Calu3 (cell line): ENCODE results near the gene ARHGAP15. TPM values are rescaled to one million over a fixed set of nuclear protein-coding genes. Genes with fewer than 3 reads are reported as not detected.

Source experiments
- BruUV-seq: library from RNA; stranded (reverse); fragments of 400-500 nt; replicated peaks from 2 replicates; lab custom pipeline; 2021; lab: Mats Ljungman, UMichigan
- CTCF ChIA-PET: fragments of 300-600 bp; sonication (Branson Sonifier 250); formaldehyde crosslinking; loops from one replicate; lab custom pipeline; 2022; ENCODE audit warnings: antibody characterized with exemption; lab: Charles Lee
- DNase-seq: peaks from one replicate; pipeline ENCODE4 v3.0.0; 2022
- H3K27ac Mint-ChIP-seq: one replicate; pipeline ENCODE4 v1.8.0; 2022; ENCODE audit warnings: mixed read lengths; ENCODE audit not compliant: unreplicated experiment
- H3K27me3 Mint-ChIP-seq: one replicate; pipeline ENCODE4 v1.8.0; 2022; ENCODE audit warnings: mixed read lengths; ENCODE audit not compliant: unreplicated experiment
- H3K36me3 Mint-ChIP-seq: one replicate; pipeline ENCODE4 v1.8.0; 2022; ENCODE audit warnings: mild to moderate bottlenecking, moderate library complexity, mixed read lengths; ENCODE audit not compliant: insufficient read depth, unreplicated experiment
- H3K4me1 Mint-ChIP-seq: one replicate; pipeline ENCODE4 v1.8.0; 2022; ENCODE audit warnings: mild to moderate bottlenecking, low read depth, mixed read lengths; ENCODE audit not compliant: unreplicated experiment
- H3K4me3 Mint-ChIP-seq: one replicate; pipeline ENCODE4 v1.8.0; 2022; ENCODE audit warnings: mild to moderate bottlenecking, low read depth, moderate library complexity, mixed read lengths; ENCODE audit not compliant: unreplicated experiment
- H3K9me3 Mint-ChIP-seq: one replicate; pipeline ENCODE4 v1.8.0; 2022; ENCODE audit warnings: low read depth, mixed read lengths; ENCODE audit not compliant: unreplicated experiment
- intact Hi-C: fragments of 100-400 bp; cut with micrococcal nuclease; formaldehyde crosslinking; loops from one replicate; pipeline ENCODE4 v1.10.0; 2022; ENCODE audit not compliant: unreplicated experiment
- total RNA-seq: library from RNA; stranded (reverse); gene quantifications from 2 replicates; pipeline ENCODE4 v1.2.3, GENCODE V29; 2022
- TF ChIP-seq, protein P1 (sequence below): fragments of 200-600 bp; IDR thresholded peaks from one replicate; pipeline ENCODE4 v1.8.0; 2022; ENCODE audit warnings: antibody characterized with exemption; ENCODE audit not compliant: unreplicated experiment

The ARHGAP15 gene
- total RNA-seq, 1 experiment from 2014 or later, result not detected

DNA sequence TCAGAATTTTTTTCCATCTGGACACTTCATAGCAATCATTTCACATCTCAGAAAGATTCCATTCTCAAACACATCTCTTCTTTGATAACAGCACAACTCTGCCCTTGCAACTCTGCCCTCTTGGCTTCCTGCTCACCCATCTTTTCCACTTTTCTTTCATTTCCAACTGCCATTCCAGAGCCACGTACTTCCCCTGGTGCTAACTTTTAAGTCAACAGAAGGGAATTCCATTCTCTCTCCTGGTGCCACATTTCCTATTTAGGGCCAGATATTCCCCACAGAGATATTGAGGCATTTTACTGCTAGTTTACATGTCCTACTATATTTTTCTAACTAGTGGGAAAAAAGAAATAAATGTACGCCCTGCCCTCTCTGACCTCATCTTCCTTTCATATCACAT lies 590.2 kb downstream of the ARHGAP15 start:
- Mint-ChIP-seq H3K36me3 (no peaks in the 10 kb centered on the region), H3K9me3 (peaks cover 4% of the 10 kb centered on the region), H3K4me3 (no peak overlapping the region), H3K27me3 (no peaks in the 10 kb centered on the region), H3K4me1 (peaks cover 8% of the 10 kb centered on the region), H3K27ac (no peak overlapping the region)
- intact Hi-C loops, result no loop called here
- no TSS peak for BruUV-seq
- CTCF ChIA-PET, result no interaction called here
- TF ChIP-seq, protein P1, sequence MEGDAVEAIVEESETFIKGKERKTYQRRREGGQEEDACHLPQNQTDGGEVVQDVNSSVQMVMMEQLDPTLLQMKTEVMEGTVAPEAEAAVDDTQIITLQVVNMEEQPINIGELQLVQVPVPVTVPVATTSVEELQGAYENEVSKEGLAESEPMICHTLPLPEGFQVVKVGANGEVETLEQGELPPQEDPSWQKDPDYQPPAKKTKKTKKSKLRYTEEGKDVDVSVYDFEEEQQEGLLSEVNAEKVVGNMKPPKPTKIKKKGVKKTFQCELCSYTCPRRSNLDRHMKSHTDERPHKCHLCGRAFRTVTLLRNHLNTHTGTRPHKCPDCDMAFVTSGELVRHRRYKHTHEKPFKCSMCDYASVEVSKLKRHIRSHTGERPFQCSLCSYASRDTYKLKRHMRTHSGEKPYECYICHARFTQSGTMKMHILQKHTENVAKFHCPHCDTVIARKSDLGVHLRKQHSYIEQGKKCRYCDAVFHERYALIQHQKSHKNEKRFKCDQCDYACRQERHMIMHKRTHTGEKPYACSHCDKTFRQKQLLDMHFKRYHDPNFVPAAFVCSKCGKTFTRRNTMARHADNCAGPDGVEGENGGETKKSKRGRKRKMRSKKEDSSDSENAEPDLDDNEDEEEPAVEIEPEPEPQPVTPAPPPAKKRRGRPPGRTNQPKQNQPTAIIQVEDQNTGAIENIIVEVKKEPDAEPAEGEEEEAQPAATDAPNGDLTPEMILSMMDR, result no peak
- no peak for DNase-seq

DNA sequence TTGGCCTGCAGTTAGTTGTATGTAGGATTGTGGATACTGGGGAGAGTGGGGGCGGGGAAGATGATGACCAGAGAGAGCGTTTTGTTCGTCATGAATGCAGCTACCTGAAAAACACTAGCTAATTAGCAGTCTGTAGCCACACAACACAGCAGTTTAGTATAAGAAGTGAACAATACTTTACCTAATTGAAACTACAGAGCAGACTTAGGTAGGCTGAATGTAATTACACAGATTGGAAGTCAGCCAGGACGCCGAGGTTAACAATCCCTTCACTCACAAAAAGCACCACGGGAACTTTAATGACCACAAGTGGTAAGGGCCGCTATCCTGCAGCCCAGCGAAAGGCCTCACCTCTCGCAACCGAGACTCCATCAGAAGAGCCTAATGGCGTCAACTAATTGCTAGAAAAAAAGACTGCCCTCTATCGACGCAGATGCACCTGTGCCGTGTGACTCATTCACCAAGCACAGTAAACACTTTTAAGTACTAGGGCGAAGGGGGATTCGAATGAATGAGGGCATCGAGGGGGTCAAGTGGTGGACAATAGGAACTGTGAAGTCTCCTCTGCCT lies 591.0 kb downstream of the ARHGAP15 start:
- intact Hi-C loops, result no loop called here
- BruUV-seq, result no TSS peak
- no peak overlapping the region for H3K4me3 Mint-ChIP-seq
- TF ChIP-seq, protein P1, result no peak
- CTCF ChIA-PET, result no interaction called here
- no peaks in the 10 kb centered on the region for H3K27me3 Mint-ChIP-seq
- no peak overlapping the region for H3K27ac Mint-ChIP-seq
- H3K36me3 Mint-ChIP-seq, result no peaks in the 10 kb centered on the region
- peaks cover 8% of the 10 kb centered on the region for H3K4me1 Mint-ChIP-seq
- no peak for DNase-seq
- H3K9me3 Mint-ChIP-seq, result no peaks in the 10 kb centered on the region

DNA sequence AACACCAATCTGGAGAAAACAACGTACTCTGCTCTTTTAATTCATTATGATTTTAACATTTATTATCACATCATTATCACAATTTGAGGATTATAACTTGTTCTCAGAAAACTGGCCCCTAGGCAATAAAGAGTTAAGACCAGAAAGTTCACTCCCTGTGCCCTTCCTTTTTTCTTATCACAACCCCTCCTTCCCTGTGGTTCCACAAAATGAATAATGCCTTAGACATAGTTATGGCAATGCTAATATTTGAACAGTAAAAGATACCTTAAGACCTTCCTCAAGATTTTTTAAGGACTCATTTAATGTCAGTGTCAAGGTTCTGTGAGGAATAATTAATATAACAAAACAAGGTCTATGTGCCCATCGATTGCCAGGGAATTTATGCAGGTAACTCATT lies 596.2 kb downstream of the ARHGAP15 start:
- H3K4me1 Mint-ChIP-seq, result peaks cover 26% of the 10 kb centered on the region
- no TSS peak for BruUV-seq
- no peak overlapping the region for H3K27ac Mint-ChIP-seq
- CTCF ChIA-PET, result no interaction called here
- DNase-seq, result peak; percentile 10
- no peak overlapping the region for H3K4me3 Mint-ChIP-seq
- intact Hi-C loops, result no loop called here
- H3K27me3 Mint-ChIP-seq, result no peaks in the 10 kb centered on the region
- TF ChIP-seq, protein P1, result no peak
- H3K9me3 Mint-ChIP-seq, result no peaks in the 10 kb centered on the region
- no peaks in the 10 kb centered on the region for H3K36me3 Mint-ChIP-seq

DNA sequence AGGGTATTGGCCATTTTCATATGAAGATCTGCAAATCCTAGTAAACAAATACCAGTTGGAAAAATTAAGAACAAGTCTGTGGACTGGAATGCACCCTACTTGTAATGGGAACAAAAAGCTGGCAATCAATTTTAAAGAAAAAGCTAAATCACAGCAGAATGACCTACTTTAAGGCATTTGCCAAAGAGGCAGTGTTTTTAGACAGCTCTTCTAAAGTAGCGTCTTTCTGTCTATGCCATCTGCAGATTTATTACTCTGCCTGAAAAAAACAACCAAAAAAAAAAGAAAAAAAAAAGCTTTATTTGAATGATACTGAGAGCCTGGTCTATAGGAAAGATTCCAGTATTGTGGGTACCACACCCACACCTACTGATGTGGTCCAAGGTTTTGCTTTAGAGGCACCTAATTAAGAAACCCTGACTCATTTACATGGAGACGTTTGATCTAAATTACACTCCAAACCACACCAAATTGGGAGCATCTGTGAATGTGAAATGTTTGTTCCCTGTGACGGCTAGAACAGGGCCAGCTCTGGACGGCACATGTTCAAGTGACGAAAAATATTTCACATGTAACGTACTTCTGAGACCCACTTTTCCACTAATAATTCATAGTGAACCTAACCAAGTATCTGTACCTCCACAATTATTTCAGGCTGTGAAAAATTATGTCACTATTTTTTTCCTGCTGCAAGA lies 597.1 kb downstream of the ARHGAP15 start:
- Mint-ChIP-seq H3K9me3 (no peaks in the 10 kb centered on the region), H3K27ac (no peak overlapping the region), H3K36me3 (no peaks in the 10 kb centered on the region), H3K4me3 (no peak overlapping the region), H3K27me3 (no peaks in the 10 kb centered on the region), H3K4me1 (peaks cover 26% of the 10 kb centered on the region)
- TF ChIP-seq, protein P1, result no peak
- CTCF ChIA-PET, result interaction anchor here (0.6 kb wide), 1 partner anchor 212 kb away, joined by 3 read pairs; no protein-coding TSS in a partner anchor
- no peak for DNase-seq
- intact Hi-C loops, result no loop called here
- no TSS peak for BruUV-seq
